Measurements from ENCODE around the gene KRT4. TPM values are rescaled to one million over a fixed set of nuclear protein-coding genes. Genes with fewer than 3 reads are reported as not detected.

KRT4 gene
- polyA plus RNA-seq, 1 donor from 2014 or later: not detected

DNA sequence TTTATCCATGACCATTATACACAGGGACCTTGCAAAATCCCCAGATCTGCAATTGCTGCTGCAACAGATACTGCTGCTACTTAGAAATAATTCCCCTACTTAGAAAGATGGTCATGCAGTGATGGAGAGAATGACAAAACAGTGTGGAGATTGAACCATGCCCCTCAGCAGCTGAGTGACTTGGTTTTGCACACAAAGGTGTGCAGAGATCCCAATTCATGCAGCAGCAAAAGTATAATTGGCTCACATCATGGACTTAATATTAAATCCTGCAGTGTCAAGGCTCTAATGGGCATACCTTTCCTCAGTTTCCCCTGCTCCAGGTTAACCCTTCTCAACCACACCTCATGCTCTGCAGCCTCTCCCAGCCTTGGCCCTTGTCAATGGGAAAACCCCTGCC, 37.9 kb upstream of the KRT4 start:
- H3K36me3 ChIP-seq (ENCODE audit: insufficient read depth, low read length): no peaks in the 10 kb centered on the region
- no peak overlapping the region for H2AFZ ChIP-seq (ENCODE audit: low read depth, low read length)
- no peaks in the 10 kb centered on the region for H3F3A ChIP-seq (ENCODE audit: insufficient read depth, low read length, poor library complexity, severe bottlenecking)
- no peak overlapping the region for H3K9ac ChIP-seq (ENCODE audit: low read length)
- TF ChIP-seq, protein P1, sequence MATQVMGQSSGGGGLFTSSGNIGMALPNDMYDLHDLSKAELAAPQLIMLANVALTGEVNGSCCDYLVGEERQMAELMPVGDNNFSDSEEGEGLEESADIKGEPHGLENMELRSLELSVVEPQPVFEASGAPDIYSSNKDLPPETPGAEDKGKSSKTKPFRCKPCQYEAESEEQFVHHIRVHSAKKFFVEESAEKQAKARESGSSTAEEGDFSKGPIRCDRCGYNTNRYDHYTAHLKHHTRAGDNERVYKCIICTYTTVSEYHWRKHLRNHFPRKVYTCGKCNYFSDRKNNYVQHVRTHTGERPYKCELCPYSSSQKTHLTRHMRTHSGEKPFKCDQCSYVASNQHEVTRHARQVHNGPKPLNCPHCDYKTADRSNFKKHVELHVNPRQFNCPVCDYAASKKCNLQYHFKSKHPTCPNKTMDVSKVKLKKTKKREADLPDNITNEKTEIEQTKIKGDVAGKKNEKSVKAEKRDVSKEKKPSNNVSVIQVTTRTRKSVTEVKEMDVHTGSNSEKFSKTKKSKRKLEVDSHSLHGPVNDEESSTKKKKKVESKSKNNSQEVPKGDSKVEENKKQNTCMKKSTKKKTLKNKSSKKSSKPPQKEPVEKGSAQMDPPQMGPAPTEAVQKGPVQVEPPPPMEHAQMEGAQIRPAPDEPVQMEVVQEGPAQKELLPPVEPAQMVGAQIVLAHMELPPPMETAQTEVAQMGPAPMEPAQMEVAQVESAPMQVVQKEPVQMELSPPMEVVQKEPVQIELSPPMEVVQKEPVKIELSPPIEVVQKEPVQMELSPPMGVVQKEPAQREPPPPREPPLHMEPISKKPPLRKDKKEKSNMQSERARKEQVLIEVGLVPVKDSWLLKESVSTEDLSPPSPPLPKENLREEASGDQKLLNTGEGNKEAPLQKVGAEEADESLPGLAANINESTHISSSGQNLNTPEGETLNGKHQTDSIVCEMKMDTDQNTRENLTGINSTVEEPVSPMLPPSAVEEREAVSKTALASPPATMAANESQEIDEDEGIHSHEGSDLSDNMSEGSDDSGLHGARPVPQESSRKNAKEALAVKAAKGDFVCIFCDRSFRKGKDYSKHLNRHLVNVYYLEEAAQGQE (IDR thresholded peaks at IDR 0.05; ENCODE audit: borderline replicate concordance): no peak
- H3K27me3 ChIP-seq (ENCODE audit: insufficient read depth, low read depth, low read length): no peaks in the 10 kb centered on the region
- H3K4me2 ChIP-seq (ENCODE audit: low read length): no peak overlapping the region
- H4K20me1 ChIP-seq (ENCODE audit: insufficient read depth): no peaks in the 10 kb centered on the region
- no peaks in the 10 kb centered on the region for H3K9me3 ChIP-seq (ENCODE audit: low read length)
- H3K9me2 ChIP-seq (ENCODE audit: insufficient read depth, low read length): no peaks in the 10 kb centered on the region
- no peak overlapping the region for H3K27ac ChIP-seq (ENCODE audit: low read length)
- H3K4me3 ChIP-seq (ENCODE audit: low read length): no peak overlapping the region
- no peaks in the 10 kb centered on the region for H3K79me2 ChIP-seq (replicated peaks; ENCODE audit: insufficient read depth, low read length)

DNA sequence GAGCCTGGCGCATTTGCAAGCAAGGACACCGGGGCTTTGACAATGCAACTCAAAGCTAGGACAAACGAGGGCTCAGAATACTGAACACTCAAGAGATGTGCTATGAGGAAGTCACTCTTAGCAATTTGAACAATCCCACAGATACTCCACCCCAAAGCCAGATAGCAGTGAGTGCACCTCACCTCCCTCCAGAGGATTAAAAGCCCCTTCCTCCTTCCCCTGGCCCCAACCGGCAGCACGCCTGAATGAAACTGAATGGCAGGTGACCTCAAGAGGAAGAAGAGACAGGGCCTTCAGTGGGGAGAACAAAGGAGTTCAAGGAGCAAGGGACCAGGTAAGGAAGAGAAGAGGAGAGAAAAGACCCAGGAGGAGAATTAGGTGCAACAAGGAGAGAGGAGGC, 36.8 kb upstream of the KRT4 start:
- Histone ChIP-seq H4K20me1 (ENCODE audit: insufficient read depth) (no peaks in the 10 kb centered on the region), H2AFZ (ENCODE audit: low read depth, low read length) (no peak overlapping the region), H3K9me2 (ENCODE audit: insufficient read depth, low read length) (no peaks in the 10 kb centered on the region), H3F3A (ENCODE audit: insufficient read depth, low read length, poor library complexity, severe bottlenecking) (no peaks in the 10 kb centered on the region), H3K36me3 (ENCODE audit: insufficient read depth, low read length) (no peaks in the 10 kb centered on the region), H3K27me3 (ENCODE audit: insufficient read depth, low read depth, low read length) (no peaks in the 10 kb centered on the region), H3K9me3 (ENCODE audit: low read length) (no peaks in the 10 kb centered on the region), H3K27ac (ENCODE audit: low read length) (no peak overlapping the region), H3K4me3 (ENCODE audit: low read length) (no peak overlapping the region), H3K79me2 (replicated peaks; ENCODE audit: insufficient read depth, low read length) (no peaks in the 10 kb centered on the region), H3K9ac (ENCODE audit: low read length) (no peak overlapping the region), H3K4me2 (ENCODE audit: low read length) (no peak overlapping the region)
- TF ChIP-seq MXI1 (conservative IDR thresholded peaks at IDR 0.05; ENCODE audit: poor library complexity, severe bottlenecking) (no peak), POLR2AphosphoS5 (IDR thresholded peaks at IDR 0.05) (no peak), EZH2 (IDR thresholded peaks at IDR 0.05; ENCODE audit: borderline replicate concordance, insufficient read depth, low read length, poor library complexity, severe bottlenecking) (no peak), RAD21 (conservative IDR thresholded peaks at IDR 0.05) (no peak), SMC3 (conservative IDR thresholded peaks at IDR 0.05; ENCODE audit: poor library complexity) (no peak)
- TF ChIP-seq, protein P2, sequence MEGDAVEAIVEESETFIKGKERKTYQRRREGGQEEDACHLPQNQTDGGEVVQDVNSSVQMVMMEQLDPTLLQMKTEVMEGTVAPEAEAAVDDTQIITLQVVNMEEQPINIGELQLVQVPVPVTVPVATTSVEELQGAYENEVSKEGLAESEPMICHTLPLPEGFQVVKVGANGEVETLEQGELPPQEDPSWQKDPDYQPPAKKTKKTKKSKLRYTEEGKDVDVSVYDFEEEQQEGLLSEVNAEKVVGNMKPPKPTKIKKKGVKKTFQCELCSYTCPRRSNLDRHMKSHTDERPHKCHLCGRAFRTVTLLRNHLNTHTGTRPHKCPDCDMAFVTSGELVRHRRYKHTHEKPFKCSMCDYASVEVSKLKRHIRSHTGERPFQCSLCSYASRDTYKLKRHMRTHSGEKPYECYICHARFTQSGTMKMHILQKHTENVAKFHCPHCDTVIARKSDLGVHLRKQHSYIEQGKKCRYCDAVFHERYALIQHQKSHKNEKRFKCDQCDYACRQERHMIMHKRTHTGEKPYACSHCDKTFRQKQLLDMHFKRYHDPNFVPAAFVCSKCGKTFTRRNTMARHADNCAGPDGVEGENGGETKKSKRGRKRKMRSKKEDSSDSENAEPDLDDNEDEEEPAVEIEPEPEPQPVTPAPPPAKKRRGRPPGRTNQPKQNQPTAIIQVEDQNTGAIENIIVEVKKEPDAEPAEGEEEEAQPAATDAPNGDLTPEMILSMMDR (IDR thresholded peaks at IDR 0.05; ENCODE audit: poor library complexity, severe bottlenecking): no peak
- TF ChIP-seq, protein P1 (IDR thresholded peaks at IDR 0.05; ENCODE audit: borderline replicate concordance): no peak

Measured in neural cell (in vitro differentiated cells).